Right lobe of liver (tissue), 6 donors: ENCODE data around the gene FILIP1. TPM values are rescaled to one million over a fixed set of nuclear protein-coding genes. Genes with fewer than 3 reads are reported as not detected.

Experiments used
- ATAC-seq, 4 donors: fragments of 200-7000 bp; cut with Tn5 transposase; one replicate each; pipeline ENCODE4 v1.9.1; 2020; ENCODE audit warnings: mild to moderate bottlenecking in 4 of 4, moderate library complexity in 4 of 4
- DNase-seq, 3 donors: peaks; one replicate each; pipeline ENCODE4 v3.0.0-alpha.2; 2020
- H3K27ac ChIP-seq, 3 donors: fragments of 200-600 bp; one replicate each; pipeline ENCODE4 v1.8.0; 2022
- H3K27me3 ChIP-seq, 2 donors: fragments of 200-600 bp; one replicate each; pipeline ENCODE4 v1.8.0; 2022
- H3K36me3 ChIP-seq, 4 donors: fragments of 200-600 bp; sonication (generic) in 1 of 4; one replicate each; pipeline versions ENCODE4 v1.5.1 to v1.8.0; 2017 to 2022; ENCODE audit warnings: control low read depth in 1 of 4
- H3K4me1 ChIP-seq, 4 donors: fragments of 200-600 bp; sonication (generic) in 1 of 4; one replicate each; pipeline versions ENCODE4 v1.5.1 to v1.8.0; 2017 to 2022; ENCODE audit warnings: control low read depth in 1 of 4
- H3K4me3 ChIP-seq, 3 donors: fragments of 200-600 bp; one replicate each; pipeline ENCODE4 v1.8.0; 2022
- H3K9me3 ChIP-seq, 4 donors: fragments of 200-600 bp; sonication (generic) in 1 of 4; one replicate each; pipeline versions ENCODE4 v1.5.1 to v1.8.0; 2017 to 2022; ENCODE audit warnings: control low read depth in 1 of 4
- POLR2A ChIP-seq: fragments of 450-650 bp; IDR thresholded peaks from one replicate; pipeline ENCODE4 v1.6.1; 2017; ENCODE audit warnings: antibody characterized with exemption, mild to moderate bottlenecking
- WGBS: methylation state at CpG from one replicate; pipeline ENCODE4 v1.1.6; 2018; ENCODE audit warnings: low coverage, low lambda C conversion rate; ENCODE audit not compliant: insufficient coverage; ENCODE audit errors: missing lambda C conversion rate; 5-methylcytosine and 5-hydroxymethylcytosine counted together
- intact Hi-C, 2 donors: fragments of 100-400 bp; cut with DNase I; formaldehyde crosslinking; loops; one replicate each; pipeline versions ENCODE4 v1.11.2 to v1.14.1; 2022
- total RNA-seq, 6 experiments: library from RNA; depleted of rRNA in 2 of 6; stranded (reverse); fragments of >200 nt in 2 of 6; fragmentation: NEBNext Ultra II Directional in 3 of 6; extraction: Animal tissue kit (Norgen Biotek cat#: 25700) in 3 of 6; gene quantifications; one replicate each; pipeline versions ENCODE4 v1.1.0 to v1.2.4, GENCODE V29; 2016 to 2023
- TF ChIP-seq, protein P1 (sequence below), 4 donors: fragments of 200-600 bp in 3 of 4; fragments of 450-650 bp in 1 of 4; IDR thresholded peaks; one replicate each; pipeline versions ENCODE4 v1.5.1 to v1.8.0; 2016 to 2022; ENCODE audit warnings: antibody characterized with exemption in 4 of 4, mild to moderate bottlenecking in 2 of 4
- donor health status: DM: no; HTN: yes; CAD: no.
- donor health status: DM: no; HTN: no; CAD: no.
- donor health status: DM: no; HTN: no; CAD: no.
- donor health status: DM: no; HTN: yes; CAD: no.
- donor health status: DM: no; HTN: yes; CAD: no.

The FILIP1 gene
- total RNA-seq, 6 experiments from 2014 or later = 0.95 to 2.2 (median 1.6) TPM

DNA sequence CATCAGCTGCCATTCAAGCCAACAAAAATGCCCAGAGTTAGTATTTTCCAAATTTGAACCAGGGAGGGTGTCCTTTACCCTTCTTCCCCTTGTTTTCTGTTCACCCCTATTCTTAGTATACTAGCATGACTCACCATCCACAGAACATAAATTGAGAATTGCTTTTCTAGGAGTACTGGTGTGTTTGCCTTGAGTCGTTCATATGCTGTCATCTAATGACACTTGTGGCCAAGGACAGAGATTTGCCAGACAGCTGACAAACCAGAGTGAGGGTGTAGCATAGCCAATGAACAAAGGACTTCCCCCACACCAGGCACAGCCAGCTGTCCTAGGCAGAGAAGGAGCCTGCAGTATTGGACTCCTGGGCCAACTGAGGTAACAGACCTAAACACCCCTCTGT lies 62.2 kb downstream of the FILIP1 start:
- DNase-seq (no peak), ATAC-seq (no peak)
- no peak for TF ChIP-seq POLR2A
- TF ChIP-seq, protein P1, sequence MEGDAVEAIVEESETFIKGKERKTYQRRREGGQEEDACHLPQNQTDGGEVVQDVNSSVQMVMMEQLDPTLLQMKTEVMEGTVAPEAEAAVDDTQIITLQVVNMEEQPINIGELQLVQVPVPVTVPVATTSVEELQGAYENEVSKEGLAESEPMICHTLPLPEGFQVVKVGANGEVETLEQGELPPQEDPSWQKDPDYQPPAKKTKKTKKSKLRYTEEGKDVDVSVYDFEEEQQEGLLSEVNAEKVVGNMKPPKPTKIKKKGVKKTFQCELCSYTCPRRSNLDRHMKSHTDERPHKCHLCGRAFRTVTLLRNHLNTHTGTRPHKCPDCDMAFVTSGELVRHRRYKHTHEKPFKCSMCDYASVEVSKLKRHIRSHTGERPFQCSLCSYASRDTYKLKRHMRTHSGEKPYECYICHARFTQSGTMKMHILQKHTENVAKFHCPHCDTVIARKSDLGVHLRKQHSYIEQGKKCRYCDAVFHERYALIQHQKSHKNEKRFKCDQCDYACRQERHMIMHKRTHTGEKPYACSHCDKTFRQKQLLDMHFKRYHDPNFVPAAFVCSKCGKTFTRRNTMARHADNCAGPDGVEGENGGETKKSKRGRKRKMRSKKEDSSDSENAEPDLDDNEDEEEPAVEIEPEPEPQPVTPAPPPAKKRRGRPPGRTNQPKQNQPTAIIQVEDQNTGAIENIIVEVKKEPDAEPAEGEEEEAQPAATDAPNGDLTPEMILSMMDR (IDR thresholded peaks at IDR 0.05) = no peak
- no peaks in the 10 kb centered on the region for H3K9me3 ChIP-seq
- no peak overlapping the region for H3K27ac ChIP-seq
- intact Hi-C loops = no loop called here
- no peaks in the 10 kb centered on the region for H3K4me1 ChIP-seq
- H3K4me3 ChIP-seq = no peak overlapping the region
- no peaks in the 10 kb centered on the region for H3K27me3 ChIP-seq
- no peaks in the 10 kb centered on the region for H3K36me3 ChIP-seq
- WGBS = 0% methylated on average over 1 of the region's 1 CpG

DNA sequence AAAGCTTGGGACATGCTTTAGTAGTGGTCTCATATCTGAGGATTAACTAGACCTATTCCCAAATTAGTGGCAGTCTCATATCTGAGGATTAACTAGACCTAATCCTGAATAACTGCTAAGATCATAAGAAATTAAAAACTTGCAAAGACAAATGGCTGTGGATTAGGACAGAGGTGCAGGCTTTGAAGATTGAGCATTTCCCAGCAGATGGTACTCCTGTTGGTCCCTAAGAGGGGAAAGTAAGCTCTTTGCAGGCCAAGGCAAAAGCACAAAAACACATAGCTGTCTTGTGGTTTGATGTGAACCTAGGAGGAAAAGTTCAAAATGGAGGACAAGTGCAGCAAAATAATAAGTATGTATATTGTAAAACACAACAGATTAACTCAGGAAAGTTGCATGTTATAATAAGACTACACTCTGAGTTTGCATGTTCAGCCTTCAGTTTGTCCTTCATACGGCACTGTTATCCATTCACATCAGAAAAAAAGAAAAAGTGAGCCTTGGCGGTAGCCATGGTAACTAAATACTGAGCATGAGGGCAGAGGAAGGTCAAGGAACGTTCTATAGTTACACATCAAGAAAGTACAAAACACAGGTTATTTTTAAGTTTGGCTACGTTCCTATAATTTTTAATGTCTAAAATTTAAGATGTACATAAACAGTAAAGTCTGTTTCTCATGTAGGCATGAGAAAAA lies 62.8 kb downstream of the FILIP1 start:
- intact Hi-C loops = no loop called here
- Histone ChIP-seq H3K9me3 (no peaks in the 10 kb centered on the region), H3K27ac (no peak overlapping the region)

DNA sequence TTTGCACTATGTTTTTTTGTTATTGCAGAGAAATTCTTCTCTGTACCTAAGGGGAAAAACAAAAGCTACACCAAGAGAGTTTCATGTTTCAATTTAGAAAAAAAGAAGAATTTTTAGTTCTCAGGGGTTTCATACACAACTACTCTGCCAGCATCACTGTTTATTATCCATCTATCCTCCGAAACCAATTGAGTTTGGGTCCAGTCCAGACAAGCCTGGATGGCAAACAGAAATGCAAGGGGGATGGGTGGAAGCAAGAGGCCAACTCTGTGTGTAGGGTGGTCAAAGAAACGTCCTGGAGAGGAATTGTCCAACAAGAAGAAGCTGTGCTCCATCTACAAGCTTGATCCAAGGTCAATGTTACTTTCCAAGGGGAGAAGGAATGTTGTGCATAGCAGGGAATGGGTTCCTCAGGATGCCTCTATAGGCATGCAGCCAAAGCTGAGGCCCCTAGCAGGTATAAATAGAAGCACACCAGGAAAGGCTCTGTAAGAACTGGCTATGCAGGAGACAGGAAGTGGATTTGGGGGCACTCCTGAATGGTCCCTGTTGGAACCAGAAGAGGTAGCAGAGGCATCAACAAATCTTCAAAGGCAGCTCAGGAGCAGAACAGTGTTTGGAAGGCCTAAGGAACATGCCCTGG lies 64.4 kb downstream of the FILIP1 start:
- Histone ChIP-seq H3K4me3 (no peak overlapping the region), H3K27me3 (no peaks in the 10 kb centered on the region), H3K4me1 (no peaks in the 10 kb centered on the region), H3K9me3 (no peaks in the 10 kb centered on the region), H3K27ac (no peak overlapping the region), H3K36me3 (no peaks in the 10 kb centered on the region)
- no peak for DNase-seq
- intact Hi-C loops = no loop called here
- WGBS = 38% methylated on average over 2 of the region's 2 CpGs
- ATAC-seq = no peak
- no peak for TF ChIP-seq POLR2A
- TF ChIP-seq, protein P1 (IDR thresholded peaks at IDR 0.05) = no peak

More for the DNA sequence above, 62.8 kb downstream of the FILIP1 start:
- Histone ChIP-seq H3K4me3 (no peak overlapping the region), H3K36me3 (no peaks in the 10 kb centered on the region), H3K27me3 (no peaks in the 10 kb centered on the region), H3K4me1 (no peaks in the 10 kb centered on the region)
- TF ChIP-seq, protein P1 (IDR thresholded peaks at IDR 0.05) = no peak
- 36% methylated on average over 4 of the region's 4 CpGs for WGBS
- ATAC-seq = no peak
- DNase-seq = no peak

DNA sequence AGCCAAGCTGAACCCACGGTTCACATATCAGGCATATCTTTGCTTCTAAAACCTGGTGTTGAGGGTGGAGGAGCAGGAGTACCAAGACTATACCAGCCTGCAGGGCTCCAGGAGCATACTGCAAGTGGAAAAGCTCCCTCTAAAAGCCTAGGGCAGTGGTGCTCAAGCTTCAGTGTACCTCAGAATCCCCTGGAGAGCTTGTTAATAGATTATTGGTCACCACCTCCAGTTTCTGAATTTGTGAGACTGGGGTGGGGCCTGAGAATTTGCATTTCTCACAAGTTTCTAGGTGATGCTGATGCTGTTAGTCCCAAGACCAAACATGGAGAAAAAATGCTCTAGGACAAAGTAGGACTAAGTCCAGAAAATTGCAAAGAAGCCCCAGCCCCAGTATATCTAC lies 65.4 kb downstream of the FILIP1 start:
- no peaks in the 10 kb centered on the region for H3K4me1 ChIP-seq
- DNase-seq (no peak), ATAC-seq (no peak)
- no peak overlapping the region for H3K27ac ChIP-seq
- no peak for TF ChIP-seq POLR2A
- TF ChIP-seq, protein P1 (IDR thresholded peaks at IDR 0.05) = no peak
- intact Hi-C loops = no loop called here
- 57% methylated on average over 1 of the region's 1 CpG for WGBS
- H3K9me3 ChIP-seq = no peaks in the 10 kb centered on the region
- H3K27me3 ChIP-seq = no peaks in the 10 kb centered on the region
- H3K4me3 ChIP-seq = no peak overlapping the region
- no peaks in the 10 kb centered on the region for H3K36me3 ChIP-seq
